Activated CD4-positive, alpha-beta T cell treated with anti-CD3 and anti-CD28 coated beads for 48 hours (primary cell): Measurements from ENCODE around the gene ECT2L.

Source experiments
- DNase-seq: peaks from one replicate; pipeline ENCODE4 v3.0.0-alpha.2; 2020

The ECT2L gene

DNA sequence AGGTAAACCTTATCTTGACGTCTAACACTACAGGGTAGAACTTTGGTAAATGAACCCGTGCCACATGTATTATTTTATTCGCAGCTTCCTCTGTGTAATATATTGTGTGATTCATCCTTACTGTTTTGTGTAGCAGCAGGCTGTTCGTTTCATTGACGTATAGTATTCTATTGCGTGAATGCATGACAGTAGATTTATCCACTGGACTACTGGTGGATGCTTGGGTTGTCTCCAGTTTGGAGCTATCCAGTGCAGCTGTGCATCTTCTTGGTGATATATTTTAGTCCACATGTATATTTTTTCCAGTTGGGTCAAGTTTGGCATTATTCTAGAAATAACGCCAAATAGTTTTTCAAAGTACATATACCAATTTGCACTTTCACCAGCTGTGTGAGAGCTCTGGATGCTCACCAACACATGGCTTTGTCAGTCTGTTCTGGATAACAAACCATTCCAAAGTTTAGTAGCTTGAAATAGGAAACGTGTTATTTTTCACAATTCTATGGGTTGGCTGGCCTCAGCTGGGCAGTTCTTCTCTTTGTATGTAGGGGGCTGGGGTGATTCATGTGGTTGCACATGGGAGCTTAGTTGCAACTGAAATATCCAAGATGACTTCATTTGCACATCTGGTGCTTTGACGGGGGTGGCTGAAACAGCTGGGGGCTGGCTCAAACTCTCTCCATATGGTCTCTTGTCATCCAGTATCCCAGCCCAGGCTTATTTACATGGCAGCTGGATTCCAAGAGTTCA is 9.3 kb downstream of the ECT2L start:
- no peak for DNase-seq

DNA sequence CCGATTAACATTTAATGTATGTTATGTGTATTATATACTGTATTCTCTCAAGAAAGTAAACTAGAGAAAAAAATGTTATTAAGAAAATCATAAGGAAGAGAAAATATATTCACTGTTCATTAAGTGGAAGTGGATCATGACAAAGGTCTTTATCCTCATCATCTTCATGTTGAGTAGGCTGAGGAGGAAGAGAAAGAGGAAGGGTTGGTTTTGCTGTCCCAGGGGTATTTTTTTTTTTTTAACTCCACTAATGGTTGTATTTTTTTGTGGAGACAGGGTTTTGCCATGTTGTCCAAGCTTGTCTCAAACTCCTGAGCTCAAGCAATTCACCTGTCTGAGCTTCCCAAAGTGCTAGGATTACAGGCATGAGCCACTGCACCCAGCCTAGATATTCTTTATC is 11.0 kb downstream of the ECT2L start:
- no peak for DNase-seq

DNA sequence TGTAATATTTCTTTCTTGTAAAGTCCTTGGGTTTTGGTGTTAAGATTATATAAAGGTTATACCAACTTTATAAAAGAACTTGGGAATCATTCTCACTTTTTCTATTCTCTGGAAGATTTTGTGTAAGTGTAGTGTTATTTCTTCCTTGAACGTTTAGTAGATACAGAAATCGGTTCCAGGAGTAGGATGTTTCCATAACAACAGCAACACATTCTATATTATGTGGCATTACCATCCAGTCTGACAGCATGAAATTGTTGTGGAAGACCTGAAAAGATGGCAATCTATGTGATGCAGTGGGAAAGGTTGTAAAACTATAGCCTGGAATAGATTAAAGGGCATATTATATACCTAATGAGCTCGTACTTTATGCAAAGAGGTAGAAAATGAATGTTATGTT is 13.8 kb downstream of the ECT2L start:
- DNase-seq: no peak

DNA sequence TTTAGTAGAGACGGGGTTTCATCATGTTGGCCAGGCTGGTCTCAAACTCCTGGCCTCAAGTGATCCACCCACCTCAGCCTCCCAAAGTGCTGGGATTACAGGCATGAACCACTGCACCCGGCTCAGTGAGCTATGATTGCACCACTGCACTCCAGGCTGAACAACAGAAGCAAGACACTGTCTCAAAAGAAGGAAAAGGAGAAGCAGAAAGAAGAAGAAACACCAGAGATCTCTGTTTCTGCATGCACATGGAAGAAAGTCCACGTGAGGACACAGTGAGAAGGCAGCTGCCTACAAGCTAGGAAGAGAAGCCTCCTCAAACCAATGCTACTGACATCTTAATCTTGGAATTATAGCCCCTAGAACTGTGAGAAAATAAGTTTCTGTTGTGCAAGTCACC is 16.0 kb downstream of the ECT2L start:
- no peak for DNase-seq

DNA sequence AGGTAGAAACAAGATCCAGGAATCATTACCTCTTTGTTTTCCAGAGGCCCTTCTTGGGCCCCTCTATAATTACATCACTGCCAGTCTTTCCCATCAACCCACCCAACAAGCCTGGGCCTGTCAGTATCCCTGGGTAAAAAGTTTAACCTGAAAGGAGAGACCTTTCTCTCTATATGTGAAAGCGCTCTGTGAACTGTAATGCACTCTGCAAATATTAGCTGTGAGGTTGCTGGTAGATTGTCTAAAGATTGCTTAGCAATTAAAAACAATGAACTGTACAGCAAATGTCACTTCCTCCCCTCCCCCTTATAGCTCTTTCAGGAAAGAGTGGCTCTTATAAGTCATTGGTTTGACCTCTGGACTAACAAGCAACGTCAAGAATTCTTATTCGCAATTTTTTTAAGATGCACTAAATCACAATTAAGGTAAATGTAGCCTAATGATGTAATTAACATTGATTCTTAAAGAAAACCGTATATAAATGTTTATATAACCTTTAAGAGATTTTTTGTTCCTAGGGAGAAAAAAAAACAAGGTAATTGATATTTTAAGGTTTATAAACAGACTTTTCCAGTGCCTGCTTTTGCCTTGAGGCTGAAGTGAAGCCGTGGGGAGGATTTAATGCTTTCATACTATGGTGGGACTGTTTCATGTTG is 18.4 kb downstream of the ECT2L start:
- DNase-seq: no peak

DNA sequence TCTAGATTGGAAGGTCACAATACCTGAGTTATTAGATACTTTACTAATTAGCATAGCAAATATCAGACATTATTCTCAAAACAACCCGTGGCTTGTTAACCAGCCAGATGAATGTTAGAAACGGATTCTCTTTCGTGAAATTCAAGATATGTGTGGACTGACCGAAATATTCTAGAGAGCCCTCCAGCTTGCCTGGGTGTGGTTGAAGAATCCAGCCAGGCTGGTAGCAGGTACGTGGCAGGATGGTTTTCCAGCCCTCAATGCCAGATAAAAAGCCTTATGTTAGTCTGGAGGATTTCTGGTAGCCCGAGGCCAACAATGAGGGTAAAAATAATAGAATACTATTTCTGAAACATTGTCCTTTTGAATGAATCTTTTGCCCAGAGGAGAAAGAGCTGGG is 19.3 kb downstream of the ECT2L start:
- DNase-seq: no peak

DNA sequence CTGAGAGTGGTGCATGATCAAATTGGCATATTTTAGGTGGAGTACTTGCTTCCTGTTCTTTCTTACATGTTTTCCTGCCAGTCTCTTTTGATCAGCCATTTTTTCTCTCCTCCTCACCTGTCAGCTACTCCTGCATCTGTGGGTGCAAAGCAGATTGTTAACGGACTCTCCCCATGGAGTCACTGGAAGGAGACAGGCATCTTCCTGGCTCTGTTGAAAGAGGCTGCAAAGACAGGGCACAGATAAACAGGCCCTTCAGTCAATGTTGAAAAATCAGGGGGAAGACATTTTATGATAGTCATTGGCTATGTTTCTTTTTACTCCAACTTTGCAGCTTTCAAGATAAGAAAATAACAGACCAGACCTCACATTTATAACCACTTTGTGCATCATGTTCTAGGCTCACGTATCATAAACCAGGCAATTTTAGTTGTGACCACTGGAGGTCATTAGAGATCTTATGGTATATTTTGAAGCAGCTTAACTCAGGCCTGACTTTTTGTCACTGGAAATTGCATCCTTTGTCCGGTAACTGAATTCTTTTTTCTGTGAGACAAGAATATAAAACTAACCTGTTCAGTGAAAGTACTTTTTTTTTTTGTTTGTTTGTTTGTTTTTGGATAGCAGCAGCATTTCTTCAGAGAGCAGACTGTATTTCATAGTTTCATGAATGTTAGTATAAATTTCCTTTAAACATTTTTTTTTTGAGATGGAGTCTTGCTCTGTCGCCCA is 20.1 kb downstream of the ECT2L start:
- DNase-seq: no peak

DNA sequence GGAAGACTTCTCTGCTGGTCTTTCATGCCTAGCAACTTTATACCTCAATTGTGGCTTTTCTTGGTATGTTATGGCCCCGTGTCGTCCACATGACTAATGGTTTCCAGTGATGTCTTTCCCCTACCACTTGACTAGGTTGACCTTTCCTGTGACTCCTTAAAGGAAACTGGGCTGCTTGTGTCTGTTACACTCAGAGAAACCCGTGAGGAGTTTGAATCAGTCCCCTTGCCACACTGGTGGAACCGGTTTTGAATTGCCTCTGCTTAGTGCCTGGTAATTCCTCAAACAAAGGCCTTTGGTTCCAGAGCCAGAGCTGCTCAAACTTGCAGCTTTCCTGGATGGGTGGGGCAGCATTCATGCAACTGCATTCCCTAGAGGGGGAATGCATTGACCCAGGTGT is 21.9 kb downstream of the ECT2L start:
- peak; percentile 33 for DNase-seq

DNA sequence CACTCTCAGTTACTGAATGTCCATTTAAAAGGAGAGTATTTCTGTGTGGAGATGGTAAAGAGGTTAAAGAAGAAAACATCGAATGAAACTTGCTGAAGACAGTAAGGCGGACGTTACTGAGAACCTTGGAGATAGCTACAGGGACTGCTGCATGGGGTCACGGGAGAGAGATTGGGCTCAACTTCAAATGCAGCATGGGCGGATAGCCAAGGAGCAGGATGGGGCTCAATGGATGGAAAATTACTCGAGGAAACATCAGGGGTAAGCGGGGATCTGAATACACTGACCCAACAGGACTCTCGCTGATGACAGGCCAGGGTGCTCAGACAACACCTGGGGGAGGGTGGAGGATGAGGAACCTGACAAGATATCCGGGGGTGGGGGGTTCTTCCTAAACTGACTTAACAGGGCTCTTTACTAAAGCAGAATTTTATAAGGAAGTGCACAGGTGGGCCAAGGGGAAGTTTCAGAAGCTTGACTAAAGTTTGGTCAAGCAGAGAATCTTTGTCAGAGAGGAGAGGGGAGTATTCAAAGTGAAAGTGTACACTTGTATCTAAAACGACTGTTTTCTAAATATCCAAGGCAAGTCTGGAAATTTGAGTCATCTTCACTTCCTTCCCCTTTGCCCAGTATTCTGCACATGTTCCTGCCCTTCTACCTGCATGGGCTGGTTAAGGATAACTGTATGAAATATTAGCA is 22.8 kb downstream of the ECT2L start:
- DNase-seq: peak; percentile 14

DNA sequence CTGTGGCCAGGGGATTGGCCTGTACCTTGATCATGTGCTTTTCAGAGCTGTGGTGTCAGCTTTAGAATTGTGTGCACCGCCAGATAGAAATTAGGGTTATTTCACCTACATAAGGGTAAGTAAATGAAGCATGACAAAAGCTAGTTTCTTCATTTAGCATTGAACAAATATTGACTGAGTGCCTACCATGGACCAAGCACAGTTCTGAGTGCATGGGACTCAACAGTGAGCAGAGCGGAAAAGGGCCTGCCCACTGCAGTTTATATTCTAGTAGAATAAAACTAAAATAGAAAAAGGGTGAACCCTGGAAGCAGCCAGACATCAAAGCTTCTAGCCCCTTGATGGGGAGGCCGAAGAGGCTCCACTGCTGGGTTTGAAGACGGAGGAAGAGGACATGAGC is 25.6 kb downstream of the ECT2L start:
- no peak for DNase-seq

DNA sequence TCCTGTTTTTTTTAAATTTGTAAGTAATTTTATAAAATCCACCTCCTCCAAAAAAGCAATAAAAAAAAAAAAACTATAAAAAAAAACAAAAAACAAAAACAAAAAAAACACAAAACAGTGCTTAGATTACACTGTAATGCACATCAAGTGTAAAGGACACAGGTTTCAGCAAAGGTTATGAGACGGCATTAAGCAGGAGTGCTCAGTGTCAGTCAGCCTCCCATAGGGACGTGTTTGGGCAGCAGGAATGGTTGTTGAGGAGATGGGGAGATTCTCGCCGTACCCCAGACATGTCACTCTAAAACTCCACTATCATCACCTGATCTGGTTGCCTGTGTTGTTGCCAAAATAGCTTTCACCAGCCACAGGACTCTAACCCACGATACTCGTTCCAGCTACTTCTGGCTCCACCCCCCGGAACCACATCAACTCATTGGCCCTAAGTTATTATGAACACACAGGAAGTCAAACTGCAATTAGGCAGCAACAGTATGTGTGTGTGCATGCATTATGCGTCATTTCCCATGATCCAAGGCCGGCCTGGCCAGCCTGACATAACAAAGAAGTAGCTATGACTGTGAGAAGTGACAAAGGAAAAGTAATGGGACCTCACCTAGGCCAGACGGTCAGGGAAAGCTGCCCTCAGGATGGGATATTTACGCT is 28.7 kb downstream of the ECT2L start:
- DNase-seq: peak; percentile 54

DNA sequence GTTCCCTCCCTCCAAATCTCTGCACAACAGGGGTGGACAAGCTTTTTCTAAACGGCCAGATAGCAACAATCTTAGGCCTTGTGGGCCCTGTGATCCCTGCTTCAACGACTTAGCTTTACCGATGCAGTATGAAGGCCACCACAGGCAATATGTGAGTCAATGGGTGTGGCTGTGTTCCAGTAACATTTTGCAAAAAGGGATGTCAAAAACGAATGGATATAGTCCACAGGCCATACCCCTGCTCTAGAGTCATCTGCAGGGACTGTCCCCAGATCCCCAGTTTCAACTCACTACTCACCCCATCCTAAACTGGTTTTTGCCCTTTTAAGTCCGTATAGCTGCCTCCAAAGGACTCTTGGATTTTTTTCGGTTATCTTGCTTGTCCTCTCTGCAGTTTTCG is 34.4 kb downstream of the ECT2L start:
- DNase-seq: no peak

DNA sequence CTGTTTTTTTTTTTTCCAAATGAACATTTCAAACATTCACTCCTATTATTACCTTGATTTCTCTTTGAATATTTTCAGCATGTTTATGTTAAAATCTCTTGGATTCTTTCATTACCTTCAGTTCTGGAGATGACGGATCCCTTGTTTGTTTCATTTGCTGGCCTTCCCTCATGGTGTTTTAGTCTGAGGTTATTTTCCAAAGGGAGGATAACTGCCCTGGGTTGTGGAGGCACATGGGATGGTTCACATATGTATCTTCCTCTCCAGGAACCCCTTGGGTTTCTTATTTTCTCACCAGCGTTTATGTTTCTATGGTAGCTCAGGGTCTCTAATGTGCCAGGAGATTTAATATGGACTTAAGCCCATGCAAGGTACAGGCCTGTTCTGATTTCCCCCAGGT is 36.3 kb downstream of the ECT2L start:
- no peak for DNase-seq

DNA sequence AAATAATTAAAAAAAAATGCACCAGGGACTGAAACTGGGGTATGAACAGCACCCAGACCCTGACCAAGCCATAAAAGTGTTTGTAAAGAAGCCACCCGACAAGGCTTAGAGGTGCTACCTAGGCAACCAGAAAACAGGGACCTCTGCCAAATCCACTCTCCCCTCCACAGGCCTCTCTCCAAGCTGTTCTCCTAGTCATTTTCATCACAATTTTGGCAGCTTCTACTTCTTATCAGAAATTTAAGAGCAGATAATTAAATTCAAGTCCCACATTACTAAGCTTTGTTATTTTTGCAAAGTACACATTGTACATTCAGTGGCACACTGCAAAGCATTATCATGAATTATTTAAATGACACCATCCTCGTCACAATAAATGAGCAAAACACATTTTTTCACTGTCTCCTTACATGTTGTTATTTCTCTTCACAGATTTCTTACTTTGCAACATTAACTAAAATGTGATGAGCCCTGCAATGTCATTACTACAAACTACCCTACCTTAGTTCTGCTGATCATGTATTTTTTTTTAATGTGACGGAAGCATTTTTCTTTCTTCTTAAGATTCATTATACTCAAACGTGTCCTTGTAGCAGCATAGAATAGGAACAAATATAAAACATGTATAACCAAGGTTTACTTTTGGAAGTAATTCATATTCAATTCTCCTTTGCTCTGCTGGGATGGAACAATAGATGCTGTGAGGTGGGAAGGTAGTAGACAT is 38.1 kb downstream of the ECT2L start:
- DNase-seq: no peak

DNA sequence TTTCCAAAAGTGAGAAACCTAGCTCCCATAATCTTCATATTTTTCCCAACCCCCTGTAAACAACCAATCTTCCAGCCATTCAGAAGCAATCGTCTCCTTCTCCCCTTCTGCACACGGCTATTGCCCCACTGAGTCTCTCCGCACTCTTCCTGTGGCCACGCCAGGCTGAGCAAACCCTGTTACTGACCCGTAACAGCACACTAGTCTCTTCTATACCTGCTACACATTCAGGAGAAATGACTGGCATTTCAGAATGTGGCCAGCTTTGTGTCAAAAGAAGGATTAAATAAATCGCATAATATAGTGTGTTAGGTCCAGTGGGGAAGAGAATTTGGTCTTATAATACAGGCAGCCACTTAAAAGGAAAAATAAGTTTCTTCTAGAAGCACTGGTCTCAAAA is 41.4 kb downstream of the ECT2L start:
- no peak for DNase-seq

DNA sequence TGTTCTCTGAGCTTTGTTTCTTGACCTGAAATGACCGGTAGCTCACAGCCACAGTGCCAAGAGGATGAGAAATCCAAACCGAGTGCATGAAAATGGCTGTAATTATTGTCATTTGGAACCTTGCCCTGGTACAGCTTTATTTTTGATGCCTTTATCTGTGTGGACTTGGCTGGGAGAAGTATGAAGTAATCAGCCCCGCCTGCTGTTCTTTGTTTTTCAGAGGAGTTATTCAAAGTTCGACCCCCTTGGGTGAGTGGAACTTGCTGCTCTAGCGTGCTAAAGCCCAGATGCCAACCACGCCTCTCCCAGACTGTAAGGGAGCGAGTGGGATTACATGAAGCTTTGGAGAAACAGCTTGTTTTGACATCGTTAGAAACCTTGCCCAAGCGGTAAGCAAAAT is 48.3 kb downstream of the ECT2L start:
- DNase-seq: no peak

DNA sequence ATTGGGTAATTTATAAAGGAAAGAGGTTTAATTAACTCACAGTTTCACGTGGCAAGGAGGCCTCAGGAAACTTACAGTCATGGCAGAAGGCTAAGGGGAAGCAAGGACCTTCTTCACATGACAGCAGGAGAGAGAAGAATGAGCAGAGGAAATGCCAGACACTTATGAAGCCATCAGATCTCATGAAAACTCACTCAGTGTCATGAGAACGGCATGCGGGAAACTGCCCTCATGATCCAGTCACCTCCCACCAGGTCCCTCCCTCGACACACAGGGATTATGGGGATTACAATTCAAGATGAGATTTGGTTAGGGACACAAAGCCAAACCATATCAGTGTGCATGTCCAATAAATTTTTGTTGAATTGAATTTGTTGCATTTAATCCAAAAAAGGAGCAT is 52.0 kb downstream of the ECT2L start:
- DNase-seq: no peak

DNA sequence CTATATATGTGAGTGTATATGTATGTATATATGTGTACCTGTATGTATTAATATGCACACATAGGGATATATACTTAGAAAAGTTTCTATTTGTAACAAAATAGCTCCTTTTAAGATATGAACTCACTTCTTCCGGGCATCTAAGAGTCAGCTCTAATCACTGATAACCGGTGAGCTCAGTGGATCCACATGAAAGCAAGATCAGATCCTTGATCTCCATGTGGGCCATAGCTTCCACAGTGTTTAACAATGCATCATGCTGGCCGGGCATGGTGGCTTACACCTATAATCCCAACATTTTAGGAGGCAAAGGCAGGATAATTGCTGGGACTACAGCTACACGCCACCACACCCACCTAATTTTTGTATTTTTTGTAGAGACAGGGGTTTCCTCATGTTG is 52.6 kb downstream of the ECT2L start:
- DNase-seq: no peak

DNA sequence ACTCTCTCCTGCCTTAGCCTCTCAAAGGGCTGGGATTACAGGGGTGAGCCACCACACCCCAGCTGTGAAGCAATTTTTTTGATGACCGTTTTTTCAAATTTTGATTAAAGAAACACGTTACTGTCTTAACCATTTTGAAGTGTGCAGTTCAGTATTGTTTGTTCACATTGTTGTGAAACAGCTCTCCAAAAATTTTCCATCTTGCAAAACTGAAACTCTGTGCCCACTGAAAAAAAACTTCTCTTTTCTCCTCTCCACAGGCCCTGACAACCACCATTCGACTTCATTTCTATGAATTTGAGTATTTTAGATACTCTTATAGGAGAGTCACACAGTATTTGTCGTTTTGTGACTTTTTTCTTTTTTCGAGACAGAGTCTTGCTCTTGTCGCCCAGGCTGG is 53.9 kb downstream of the ECT2L start:
- no peak for DNase-seq

DNA sequence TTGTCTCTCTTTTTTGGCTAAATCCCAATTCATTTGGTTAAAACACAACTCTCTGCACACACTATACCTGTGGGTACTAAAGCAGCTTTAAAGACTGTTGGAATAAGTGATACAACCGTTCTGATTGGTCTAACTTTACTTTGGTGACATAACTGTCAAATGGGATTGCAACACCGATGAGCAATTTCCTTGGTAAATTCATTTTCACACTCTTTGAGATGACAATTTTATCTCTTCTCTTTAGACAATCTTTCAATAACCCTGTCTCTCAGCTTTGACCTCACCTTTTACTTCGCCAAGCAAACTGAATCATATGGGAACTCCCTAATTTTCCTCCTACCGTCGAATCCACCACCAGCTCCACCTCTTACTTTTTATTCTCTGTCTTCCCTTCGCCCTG is 60.8 kb downstream of the ECT2L start:
- no peak for DNase-seq

DNA sequence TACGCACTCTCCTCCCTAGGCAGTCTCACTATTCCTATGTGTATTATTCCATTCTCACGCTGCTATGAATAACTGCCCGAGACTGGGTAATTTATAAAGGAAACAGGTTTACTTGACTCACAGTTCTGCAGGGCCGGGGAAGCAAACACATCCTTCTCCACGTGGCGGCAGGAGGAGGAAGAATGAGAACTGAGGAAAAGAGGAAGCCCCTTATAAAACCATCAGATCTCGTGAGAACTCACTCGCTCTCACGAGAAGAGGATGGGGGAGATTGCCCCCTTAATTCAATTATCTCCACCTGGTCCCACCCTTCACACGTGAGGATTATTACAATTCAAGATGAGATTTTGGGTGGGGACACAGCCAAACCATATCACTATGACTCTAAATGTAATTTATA is 61.9 kb downstream of the ECT2L start:
- no peak for DNase-seq

DNA sequence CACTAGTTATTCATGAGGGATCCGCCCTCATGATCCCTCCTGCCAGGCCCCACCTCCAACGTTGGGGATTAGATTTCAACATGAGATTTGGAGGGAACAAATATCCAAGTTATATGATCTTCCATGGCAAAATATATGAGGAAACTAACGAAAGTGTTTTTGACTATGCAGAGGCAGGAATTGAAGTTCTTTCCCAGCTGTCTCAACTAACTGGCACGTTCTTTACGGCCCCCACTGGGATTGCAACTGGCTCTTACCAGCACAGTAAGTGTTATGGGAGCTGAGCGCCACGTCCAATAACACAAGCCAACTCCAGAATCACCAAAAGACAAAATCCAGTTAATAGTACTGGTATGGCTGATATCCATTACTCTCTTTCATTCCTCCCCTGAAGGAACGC is 66.6 kb downstream of the ECT2L start:
- no peak for DNase-seq
